B cell (primary cell): Measurements from ENCODE around the gene PRIM2. TPM values are rescaled to one million over a fixed set of nuclear protein-coding genes. Genes with fewer than 3 reads are reported as not detected.
"Not testable (repeated sequence)": the region's sequence is repeated elsewhere in the genome, so short reads cannot be mapped to it uniquely, and the experiment has no call there.

Experiments used
- ATAC-seq: fragments of 200-7000 bp; cut with Tn5 transposase; one replicate; pipeline ENCODE4 v1.10.0; 2021; ENCODE audit warnings: low read depth, mild to moderate bottlenecking, moderate number of reproducible peaks, moderate library complexity
- CTCF ChIA-PET: fragments of 350-600 bp; sonication (Branson Sonifier 250); formaldehyde crosslinking; loops from one replicate; lab custom pipeline; 2021; ENCODE audit warnings: antibody characterized with exemption, inconsistent platforms; lab: Charles Lee
- POLR2A ChIA-PET: fragments of 350-600 bp; sonication (Branson Sonifier 250); formaldehyde crosslinking; loops from one replicate; lab custom pipeline; 2021; ENCODE audit warnings: antibody characterized with exemption; lab: Charles Lee
- DNase-seq: peaks from one replicate; pipeline ENCODE4 v3.0.0; 2013
- H2AFZ ChIP-seq: 2 replicates; pipeline ENCODE4 v1.6.1; 2012; ENCODE audit warnings: mild to moderate bottlenecking, low read depth, low read length; ENCODE audit not compliant: insufficient read depth, poor library complexity, severe bottlenecking
- H3K27ac ChIP-seq, 2 donors: 1 replicate in 1 of 2; 2 replicates in 1 of 2; pipeline ENCODE4 v1.5.1; 2012 to 2013; ENCODE audit warnings: low read length in 2 of 2, mild to moderate bottlenecking in 2 of 2, moderate library complexity in 1 of 2
- H3K27me3 ChIP-seq, 4 experiments: fragments of 200-600 bp in 1 of 4; sonication (generic) in 1 of 4; replicated peaks in 1 of 4; 1 replicate in 2 of 4; 2 replicates in 2 of 4; pipeline versions ENCODE4 v1.6.1 to v1.7.0; 2013 to 2016; ENCODE audit warnings: low read length in 3 of 4, mild to moderate bottlenecking in 2 of 4, mixed read lengths in 1 of 4, moderate library complexity in 1 of 4; ENCODE audit not compliant: insufficient read depth in 4 of 4, control insufficient read depth in 3 of 4; ENCODE audit errors: control extremely low read depth in 1 of 4
- H3K36me3 ChIP-seq, 2 experiments: replicated peaks in 1 of 2; 1 replicate in 1 of 2; 2 replicates in 1 of 2; pipeline versions ENCODE4 v1.6.1 to v1.7.1; 2013; ENCODE audit warnings: low read length in 1 of 2; ENCODE audit not compliant: insufficient read depth in 2 of 2, control insufficient read depth in 1 of 2; ENCODE audit errors: control extremely low read depth in 1 of 2, extremely low read depth in 1 of 2
- H3K4me1 ChIP-seq, 2 donors: fragments of 200-600 bp in 1 of 2; sonication (generic) in 1 of 2; 1 replicate in 1 of 2; 2 replicates in 1 of 2; pipeline versions ENCODE4 v1.5.1 to v1.6.1; 2013 to 2017; ENCODE audit warnings: low read length in 2 of 2; ENCODE audit not compliant: control insufficient read depth in 2 of 2, insufficient read depth in 2 of 2
- H3K4me2 ChIP-seq: replicated peaks from 2 replicates; pipeline ENCODE3; 2012; ENCODE audit warnings: mild to moderate bottlenecking, low read depth, low read length; ENCODE audit not compliant: poor library complexity, severe bottlenecking
- H3K4me3 ChIP-seq, 5 experiments: fragments of 200-600 bp in 1 of 5; sonication (generic) in 1 of 5; 1 replicate in 3 of 5; 2 replicates in 2 of 5; pipeline versions ENCODE4 v1.5.1 to v1.7.0; 2011 to 2016; ENCODE audit warnings: low read length in 4 of 5, mild to moderate bottlenecking in 4 of 5, low read depth in 2 of 5, control low read depth in 1 of 5, moderate library complexity in 1 of 5; ENCODE audit not compliant: insufficient read depth in 1 of 5; ENCODE audit errors: control extremely low read depth in 1 of 5, extremely low read depth in 1 of 5
- H3K79me2 ChIP-seq: fragments of 200-600 bp; sonication (generic); one replicate; pipeline ENCODE4 v1.6.0; 2016; ENCODE audit warnings: low read length; ENCODE audit not compliant: control insufficient read depth, insufficient read depth
- H3K9ac ChIP-seq: fragments of 200-600 bp; sonication (generic); 2 replicates; pipeline ENCODE4 v1.6.1; 2017; ENCODE audit warnings: mild to moderate bottlenecking, low read length, moderate library complexity
- H3K9me3 ChIP-seq, 3 donors: one replicate each; pipeline versions ENCODE4 v1.6.1 to v1.7.1; 2013; ENCODE audit warnings: low read length in 2 of 3; ENCODE audit not compliant: control insufficient read depth in 2 of 3, insufficient read depth in 1 of 3; ENCODE audit errors: control extremely low read depth in 1 of 3
- H4K20me1 ChIP-seq: 2 replicates; pipeline ENCODE4 v1.6.0; 2012; ENCODE audit warnings: mild to moderate bottlenecking, low read length; ENCODE audit not compliant: insufficient read depth, control insufficient read depth, poor library complexity, severe bottlenecking
- H3K27ac Mint-ChIP-seq: one replicate; pipeline ENCODE4 v1.8.0; 2021; ENCODE audit warnings: mixed read lengths
- H3K27me3 Mint-ChIP-seq: one replicate; pipeline ENCODE4 v1.8.0; 2021; ENCODE audit warnings: mixed read lengths
- H3K4me1 Mint-ChIP-seq: one replicate; pipeline ENCODE4 v1.8.0; 2021; ENCODE audit warnings: mixed read lengths
- H3K4me3 Mint-ChIP-seq: one replicate; pipeline ENCODE4 v1.8.0; 2021; ENCODE audit warnings: mixed read lengths
- H3K9me3 Mint-ChIP-seq: one replicate; pipeline ENCODE4 v1.8.0; 2022; ENCODE audit warnings: mixed read lengths; ENCODE audit not compliant: insufficient read depth
- EZH2 ChIP-seq: IDR thresholded peaks from 2 replicates; pipeline ENCODE4 v1.6.1; 2012; ENCODE audit warnings: borderline replicate concordance, low read depth, mild to moderate bottlenecking, moderate library complexity, low read length; ENCODE audit not compliant: insufficient read depth, poor library complexity, severe bottlenecking
- WGBS: methylation state at CpG from one replicate; pipeline ENCODE4 v1.1.5; 2013; ENCODE audit warnings: missing lambda C conversion rate; ENCODE audit not compliant: insufficient coverage; 5-methylcytosine and 5-hydroxymethylcytosine counted together
- intact Hi-C: fragments of 100-400 bp; cut with micrococcal nuclease; formaldehyde crosslinking; loops from one replicate; pipeline ENCODE4 v1.10.0; 2022
- polyA plus RNA-seq: library from polyadenylated mRNA; depleted of rRNA; stranded (reverse); fragments of >200 nt; gene quantifications from 2 replicates; pipeline ENCODE4 v1.2.3, GENCODE V29; 2012
- total RNA-seq, 2 donors: library from RNA; stranded (reverse); fragments of 120-200 nt in 1 of 2; gene quantifications; 1 replicate in 1 of 2; 2 replicates in 1 of 2; pipeline versions ENCODE4 v1.2.3 to v1.2.4, GENCODE V29; 2013 to 2022
- TF ChIP-seq, protein P1 (sequence below): fragments of 200-600 bp; IDR thresholded peaks from one replicate; pipeline ENCODE4 v1.8.0; 2022; ENCODE audit warnings: antibody characterized with exemption, mild to moderate bottlenecking

The PRIM2 gene
- total and polyA plus RNA-seq, 2 donors (not counting 1 experiment from before 2014, with no cell fraction given): 5.2 to 21.0 TPM

DNA sequence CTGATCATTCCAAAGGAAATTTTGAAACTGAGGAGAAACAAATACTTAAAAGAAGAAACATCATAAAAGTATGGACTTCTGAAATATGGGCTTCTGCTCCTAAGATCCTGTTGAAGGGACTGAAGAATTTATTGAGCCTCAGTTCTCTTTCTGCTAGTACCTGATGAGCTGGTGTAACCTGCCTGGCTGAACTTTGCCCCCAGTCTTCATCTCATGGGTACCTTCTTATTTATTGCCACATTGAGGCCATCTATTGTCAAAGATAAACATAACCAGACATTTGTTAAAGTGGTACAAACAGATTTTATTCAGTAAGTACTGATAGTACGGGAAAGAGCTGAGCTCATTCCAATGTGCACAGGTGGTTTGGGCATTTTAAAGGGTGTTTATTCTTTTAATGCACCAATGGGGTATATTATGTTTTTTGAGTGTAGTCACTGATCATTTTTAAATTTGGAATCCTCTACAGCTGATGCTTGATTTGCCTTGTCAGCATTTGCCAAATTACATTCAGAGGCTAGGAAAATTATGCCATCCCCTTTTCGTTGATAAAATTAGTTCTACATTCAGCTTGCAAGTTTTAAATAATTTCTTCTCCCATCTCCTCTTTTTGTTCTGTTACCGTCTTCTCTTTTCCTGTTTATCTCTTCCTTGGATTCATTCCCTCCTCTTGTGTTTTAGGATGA, 118.2 kb downstream of the PRIM2 start:
- DNase-seq (no peak), ATAC-seq (no peak)
- no peak overlapping the region for H3K9ac ChIP-seq
- no peak overlapping the region for H3K4me2 ChIP-seq
- H4K20me1 ChIP-seq: no peaks in the 10 kb centered on the region
- H3K79me2 ChIP-seq: peaks cover 3% of the 10 kb centered on the region
- Mint-ChIP-seq H3K9me3 (no peaks in the 10 kb centered on the region), H3K27ac (no peak overlapping the region), H3K27me3 (no peaks in the 10 kb centered on the region), H3K4me3 (no peak overlapping the region), H3K4me1 (peaks cover 51% of the 10 kb centered on the region)
- ChIA-PET CTCF (no interaction called here), POLR2A (no interaction called here)
- H3K9me3 ChIP-seq: no peaks in the 10 kb centered on the region
- H3K36me3 ChIP-seq: peaks cover 0 to 2% of the 10 kb centered on the region in 2 experiments
- WGBS: 100% methylated on average over 2 of the region's 3 CpGs
- H3K27ac ChIP-seq: no peak overlapping the region
- H3K4me1 ChIP-seq: peaks cover 27 to 38% of the 10 kb centered on the region in 2 donors
- TF ChIP-seq, protein P1, sequence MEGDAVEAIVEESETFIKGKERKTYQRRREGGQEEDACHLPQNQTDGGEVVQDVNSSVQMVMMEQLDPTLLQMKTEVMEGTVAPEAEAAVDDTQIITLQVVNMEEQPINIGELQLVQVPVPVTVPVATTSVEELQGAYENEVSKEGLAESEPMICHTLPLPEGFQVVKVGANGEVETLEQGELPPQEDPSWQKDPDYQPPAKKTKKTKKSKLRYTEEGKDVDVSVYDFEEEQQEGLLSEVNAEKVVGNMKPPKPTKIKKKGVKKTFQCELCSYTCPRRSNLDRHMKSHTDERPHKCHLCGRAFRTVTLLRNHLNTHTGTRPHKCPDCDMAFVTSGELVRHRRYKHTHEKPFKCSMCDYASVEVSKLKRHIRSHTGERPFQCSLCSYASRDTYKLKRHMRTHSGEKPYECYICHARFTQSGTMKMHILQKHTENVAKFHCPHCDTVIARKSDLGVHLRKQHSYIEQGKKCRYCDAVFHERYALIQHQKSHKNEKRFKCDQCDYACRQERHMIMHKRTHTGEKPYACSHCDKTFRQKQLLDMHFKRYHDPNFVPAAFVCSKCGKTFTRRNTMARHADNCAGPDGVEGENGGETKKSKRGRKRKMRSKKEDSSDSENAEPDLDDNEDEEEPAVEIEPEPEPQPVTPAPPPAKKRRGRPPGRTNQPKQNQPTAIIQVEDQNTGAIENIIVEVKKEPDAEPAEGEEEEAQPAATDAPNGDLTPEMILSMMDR: no peak
- no peak for TF ChIP-seq EZH2
- H3K27me3 ChIP-seq: no peaks in the 10 kb centered on the region
- no peak overlapping the region for H3K4me3 ChIP-seq
- no peak overlapping the region for H2AFZ ChIP-seq
- intact Hi-C loops: no loop called here

DNA sequence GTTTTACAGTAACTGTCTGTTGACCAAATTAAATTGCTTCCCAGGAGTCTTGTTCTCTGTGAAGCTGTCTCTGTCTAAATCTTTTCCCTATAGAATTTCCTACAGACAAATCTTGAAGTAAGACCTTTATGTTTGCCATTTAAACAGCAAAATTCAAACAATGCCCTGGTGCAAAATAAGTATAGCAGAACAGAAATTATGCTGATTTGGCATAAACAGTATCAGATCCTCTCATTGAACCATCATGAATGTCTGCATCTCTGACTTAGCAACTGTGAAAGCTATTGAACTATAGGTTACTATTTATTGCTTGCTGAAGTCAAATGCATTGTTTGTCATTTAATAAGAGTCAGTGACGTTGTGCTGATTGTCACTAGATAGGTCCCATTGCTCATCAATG, 123.3 kb downstream of the PRIM2 start:
- H3K36me3 ChIP-seq, H4K20me1 ChIP-seq, CTCF ChIA-PET, H3K9me3 ChIP-seq, H3K9ac ChIP-seq, ATAC-seq, intact Hi-C loops, H3K27ac ChIP-seq, H3K4me1 Mint-ChIP-seq, H3K4me2 ChIP-seq, H2AFZ ChIP-seq, H3K4me3 Mint-ChIP-seq, H3K27me3 ChIP-seq, H3K9me3 Mint-ChIP-seq, DNase-seq, POLR2A ChIA-PET, H3K27me3 Mint-ChIP-seq, H3K4me3 ChIP-seq, H3K79me2 ChIP-seq, H3K4me1 ChIP-seq, H3K27ac Mint-ChIP-seq: not testable (repeated sequence)
- WGBS: no CpG with 5 or more reads among the region's 1 CpG

DNA sequence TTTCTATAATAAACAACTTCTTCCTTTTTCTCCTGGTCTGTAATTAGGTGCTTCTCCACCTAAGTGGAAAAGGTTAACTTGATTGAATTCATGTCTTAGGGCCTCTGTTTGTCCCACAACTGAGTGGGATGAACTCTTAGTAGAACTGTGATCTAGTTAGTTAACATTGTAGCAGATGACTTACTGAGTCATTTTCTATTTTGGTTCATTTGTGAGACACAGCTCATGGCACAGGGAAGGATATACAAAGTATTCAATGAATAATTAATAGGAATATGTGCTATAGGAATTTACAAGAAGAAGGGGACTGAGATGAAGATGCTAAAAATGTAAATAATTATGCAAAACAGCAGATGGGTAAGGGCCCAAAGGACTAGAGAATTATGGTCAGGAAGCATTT, 124.7 kb downstream of the PRIM2 start:
- ATAC-seq, H4K20me1 ChIP-seq, H3K27me3 Mint-ChIP-seq, H3K27me3 ChIP-seq, H3K4me3 Mint-ChIP-seq, H3K36me3 ChIP-seq, H3K4me1 Mint-ChIP-seq, H3K27ac Mint-ChIP-seq, H3K9me3 Mint-ChIP-seq, H3K4me1 ChIP-seq, DNase-seq, intact Hi-C loops, POLR2A ChIA-PET, H3K27ac ChIP-seq, H3K4me2 ChIP-seq, H3K9ac ChIP-seq, H3K79me2 ChIP-seq, H3K4me3 ChIP-seq, H2AFZ ChIP-seq, H3K9me3 ChIP-seq, CTCF ChIA-PET: not testable (repeated sequence)
